ENCODE results near the gene ABHD6. TPM values are rescaled to one million over a fixed set of nuclear protein-coding genes. Genes with fewer than 3 reads are reported as not detected.

ABHD6 gene
- total RNA-seq, 1 experiment from 2014 or later, result 6.5 TPM

DNA sequence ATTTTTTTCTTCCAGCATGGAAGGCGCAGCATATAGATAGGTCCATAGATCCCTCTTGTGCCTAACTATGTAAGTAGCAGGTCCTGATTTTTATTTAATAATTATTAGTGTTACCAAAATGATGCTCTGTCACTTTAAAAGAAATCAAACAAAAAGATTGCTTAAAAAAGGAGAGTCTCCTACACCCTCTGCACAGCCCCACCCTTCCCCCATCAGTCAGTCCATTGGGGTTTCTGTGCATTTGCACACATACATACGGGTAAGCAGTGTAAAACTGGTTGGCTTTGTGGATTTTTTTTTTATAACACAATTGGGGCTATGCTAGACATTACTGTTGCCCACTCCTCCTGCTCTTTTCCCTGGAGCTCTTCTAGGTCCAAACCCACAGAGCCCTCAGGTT is 61.5 kb downstream of the ABHD6 start:
- TF ChIP-seq, protein P1, sequence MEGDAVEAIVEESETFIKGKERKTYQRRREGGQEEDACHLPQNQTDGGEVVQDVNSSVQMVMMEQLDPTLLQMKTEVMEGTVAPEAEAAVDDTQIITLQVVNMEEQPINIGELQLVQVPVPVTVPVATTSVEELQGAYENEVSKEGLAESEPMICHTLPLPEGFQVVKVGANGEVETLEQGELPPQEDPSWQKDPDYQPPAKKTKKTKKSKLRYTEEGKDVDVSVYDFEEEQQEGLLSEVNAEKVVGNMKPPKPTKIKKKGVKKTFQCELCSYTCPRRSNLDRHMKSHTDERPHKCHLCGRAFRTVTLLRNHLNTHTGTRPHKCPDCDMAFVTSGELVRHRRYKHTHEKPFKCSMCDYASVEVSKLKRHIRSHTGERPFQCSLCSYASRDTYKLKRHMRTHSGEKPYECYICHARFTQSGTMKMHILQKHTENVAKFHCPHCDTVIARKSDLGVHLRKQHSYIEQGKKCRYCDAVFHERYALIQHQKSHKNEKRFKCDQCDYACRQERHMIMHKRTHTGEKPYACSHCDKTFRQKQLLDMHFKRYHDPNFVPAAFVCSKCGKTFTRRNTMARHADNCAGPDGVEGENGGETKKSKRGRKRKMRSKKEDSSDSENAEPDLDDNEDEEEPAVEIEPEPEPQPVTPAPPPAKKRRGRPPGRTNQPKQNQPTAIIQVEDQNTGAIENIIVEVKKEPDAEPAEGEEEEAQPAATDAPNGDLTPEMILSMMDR (conservative IDR thresholded peaks at IDR 0.05), result no peak
- no peak for TF ChIP-seq EZH2 (IDR thresholded peaks at IDR 0.05; ENCODE audit: low read depth)
- Histone ChIP-seq H3K9me2 (ENCODE audit: insufficient read depth) (no peaks in the 10 kb centered on the region), H3K27me3 (ENCODE audit: insufficient read depth, low read depth) (no peaks in the 10 kb centered on the region), H3F3A (ENCODE audit: insufficient read depth, low read depth) (no peaks in the 10 kb centered on the region), H2AFZ (no peak overlapping the region), H3K27ac (no peak overlapping the region), H3K4me2 (no peak overlapping the region), H3K4me3 (no peak overlapping the region), H4K20me1 (ENCODE audit: insufficient read depth) (no peaks in the 10 kb centered on the region), H3K36me3 (ENCODE audit: low read depth) (no peaks in the 10 kb centered on the region), H3K79me2 (ENCODE audit: low read depth) (no peaks in the 10 kb centered on the region), H3K4me1 (replicated peaks; ENCODE audit: insufficient read depth) (no peaks in the 10 kb centered on the region), H3K9me3 (ENCODE audit: insufficient read depth, low read depth) (no peaks in the 10 kb centered on the region)
- BruUV-seq (replicated peaks), result no TSS peak
- intact Hi-C loops (cut with micrococcal nuclease; ENCODE audit: unreplicated experiment), result no loop called here
- ChIA-PET POLR2A (ENCODE audit: unreplicated experiment) (no interaction called here), CTCF (interaction anchor here (0.6 kb wide), 2 partner anchors 199 to 260 kb away, joined by 7 to 9 read pairs; no protein-coding TSS in a partner anchor)
- no peak for DNase-seq

DNA sequence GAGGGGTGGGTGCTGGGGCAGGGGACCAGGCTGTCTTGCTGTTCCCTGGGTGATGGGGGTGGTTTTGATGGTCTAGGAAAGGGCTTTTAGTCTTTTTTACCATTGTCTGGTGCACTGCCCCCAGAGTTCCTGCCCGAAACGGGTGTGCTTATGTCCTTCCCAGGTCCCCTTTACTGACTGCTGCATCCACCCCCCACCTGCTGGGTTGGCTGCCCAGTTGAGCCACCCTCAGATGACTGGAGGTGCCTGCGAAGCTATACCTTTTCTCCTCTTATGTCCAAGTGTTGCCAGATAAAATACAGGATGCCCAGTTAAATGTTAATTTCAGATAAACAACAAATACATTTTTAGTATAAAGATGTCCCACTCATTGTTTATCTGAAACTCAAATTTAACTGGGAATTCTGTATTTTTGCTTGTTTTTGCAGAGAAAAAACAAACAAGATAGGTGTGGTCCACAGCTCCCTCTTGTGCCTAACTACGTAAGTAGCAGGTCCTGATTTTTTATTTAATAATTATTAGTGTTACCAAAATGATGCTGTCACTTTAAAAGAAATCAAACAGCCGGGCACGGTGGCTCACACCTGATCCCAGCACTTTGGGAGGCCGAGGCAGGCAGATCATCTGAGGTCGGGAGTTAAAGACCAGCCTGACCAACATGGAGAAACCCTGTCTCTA is 62.4 kb downstream of the ABHD6 start:
- ChIA-PET POLR2A (ENCODE audit: unreplicated experiment) (interaction anchor here (0.6 kb wide), 1 partner anchor 481 kb away, joined by 8 read pairs; no protein-coding TSS in a partner anchor), CTCF (interaction anchor here (0.6 to 1.0 kb wide), 10 partner anchors 72 to 702 kb away, joined by 3 to 9 read pairs (median 4); no protein-coding TSS in a partner anchor)
- no peak overlapping the region for H3K27ac ChIP-seq
- H4K20me1 ChIP-seq (ENCODE audit: insufficient read depth), result no peaks in the 10 kb centered on the region
- no peaks in the 10 kb centered on the region for H3K36me3 ChIP-seq (ENCODE audit: low read depth)
- no peaks in the 10 kb centered on the region for H3K4me1 ChIP-seq (replicated peaks; ENCODE audit: insufficient read depth)
- no peaks in the 10 kb centered on the region for H3K9me3 ChIP-seq (ENCODE audit: insufficient read depth, low read depth)
- peak overlapping the region; percentile 49; the same call in 1 of the 2 replicates for H3K4me2 ChIP-seq
- no peaks in the 10 kb centered on the region for H3K27me3 ChIP-seq (ENCODE audit: insufficient read depth, low read depth)
- no peaks in the 10 kb centered on the region for H3K79me2 ChIP-seq (ENCODE audit: low read depth)
- TF ChIP-seq, protein P1 (conservative IDR thresholded peaks at IDR 0.05), result peak; percentile 76
- TF ChIP-seq EZH2 (IDR thresholded peaks at IDR 0.05; ENCODE audit: low read depth), result no peak
- DNase-seq, result peak in 1 of 2 experiments; percentile 39
- no peaks in the 10 kb centered on the region for H3K9me2 ChIP-seq (ENCODE audit: insufficient read depth)
- H2AFZ ChIP-seq, result no peak overlapping the region
- no peaks in the 10 kb centered on the region for H3F3A ChIP-seq (ENCODE audit: insufficient read depth, low read depth)
- intact Hi-C loops (cut with micrococcal nuclease; ENCODE audit: unreplicated experiment), result loop anchor here (1.0 to 5.0 kb wide), 4 partner anchors 63 to 433 kb away; partner anchors contain the start of gene ABHD6
- H3K4me3 ChIP-seq, result no peak overlapping the region
- no TSS peak for BruUV-seq (replicated peaks)

DNA sequence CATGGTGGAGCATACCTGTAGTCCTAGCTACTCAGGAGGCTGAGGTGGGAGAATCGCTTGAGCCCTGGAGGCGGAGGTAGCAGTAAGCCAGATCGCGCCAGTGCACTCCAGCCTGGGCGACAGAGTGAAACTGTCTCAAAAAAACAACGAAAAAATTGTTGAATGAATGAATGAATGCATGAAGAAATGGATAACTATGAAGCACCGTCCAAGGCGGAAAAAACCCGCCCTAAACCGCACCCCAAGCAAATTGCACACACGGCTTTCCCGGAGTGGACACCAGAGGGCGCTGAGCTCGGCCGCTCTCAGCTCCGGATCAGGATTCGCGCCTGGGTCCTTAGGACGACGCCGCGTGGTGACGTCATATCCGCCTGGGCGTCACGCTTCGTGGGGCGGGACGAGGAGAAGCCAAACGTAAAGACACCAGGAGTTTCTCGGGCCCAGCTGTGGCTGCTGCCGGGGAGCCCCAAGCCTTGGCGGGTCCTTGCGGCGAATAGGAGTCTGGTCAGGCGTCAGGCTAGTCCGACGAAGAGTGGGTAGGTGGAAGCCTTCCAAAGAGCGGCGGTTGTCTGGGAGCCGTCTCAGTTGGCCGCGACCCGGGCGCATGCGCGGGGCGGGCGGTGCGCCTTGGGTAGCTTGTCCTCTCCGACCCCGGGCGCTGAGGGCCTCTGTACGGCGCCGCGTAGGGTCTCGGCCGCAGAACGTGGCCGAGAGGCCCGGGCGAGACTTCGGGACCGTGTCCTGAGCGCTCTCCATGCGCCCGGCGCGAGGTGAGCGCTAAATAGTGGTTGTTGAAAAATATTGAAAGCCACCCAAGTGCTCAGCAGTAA is 68.5 kb downstream of the ABHD6 start, which contains the start of the genes HTD2 and RPP14:
Gene HTD2, plus strand, starts transcription at position 639 of the 830 bp plus-strand sequence. CDS start 11,094 bp downstream, outside the sequence.
Gene RPP14, plus strand, starts transcription at position 364 of the 830 bp plus-strand sequence. CDS start 4,085 bp downstream, outside the sequence.
- Histone ChIP-seq H3K4me1 (replicated peaks; ENCODE audit: insufficient read depth) (peaks cover 12% of the 10 kb centered on the region), H2AFZ (peak within 1 kb of the TSS; percentile 91), H3K36me3 (ENCODE audit: low read depth) (peaks cover 16% of the 10 kb centered on the region), H3K4me3 (peak within 1 kb of the TSS; percentile 91), H3K9me2 (ENCODE audit: insufficient read depth) (no peaks in the 10 kb centered on the region), H3K27me3 (ENCODE audit: insufficient read depth, low read depth) (no peaks in the 10 kb centered on the region), H3K4me2 (peak within 1 kb of the TSS; percentile 91), H4K20me1 (ENCODE audit: insufficient read depth) (peaks cover 34% of the 10 kb centered on the region), H3K79me2 (ENCODE audit: low read depth) (peaks cover 44% of the 10 kb centered on the region), H3F3A (ENCODE audit: insufficient read depth, low read depth) (no peaks in the 10 kb centered on the region), H3K9me3 (ENCODE audit: insufficient read depth, low read depth) (no peaks in the 10 kb centered on the region), H3K27ac (peak within 1 kb of the TSS; percentile 79)
- intact Hi-C loops (cut with micrococcal nuclease; ENCODE audit: unreplicated experiment), result loop anchor here (5.0 kb wide), 2 partner anchors 166 to 226 kb away; no protein-coding TSS in a partner anchor
- POLR2A ChIA-PET (ENCODE audit: unreplicated experiment), result interaction anchor here (0.5 to 0.7 kb wide), 3 partner anchors 50 to 1289 kb away, joined by 3 to 5 read pairs (median 5); no protein-coding TSS in a partner anchor
- TSS peak; percentile 63 for BruUV-seq (replicated peaks)
- DNase-seq, result peak; percentile 86 to 95
- TF ChIP-seq, protein P1 (conservative IDR thresholded peaks at IDR 0.05), result peak; percentile 85
- no peak for TF ChIP-seq EZH2 (IDR thresholded peaks at IDR 0.05; ENCODE audit: low read depth)
- CTCF ChIA-PET, result interaction anchor here (0.5 to 2.0 kb wide), 10 partner anchors 45 to 904 kb away, joined by 3 to 16 read pairs (median 3); partner anchors contain the start of genes FAM107A and PDE12
